ENCODE measurements around the gene COQ2. TPM values are rescaled to one million over a fixed set of nuclear protein-coding genes. Genes with fewer than 3 reads are reported as not detected.
"Not testable (repeated sequence)": the region's sequence is repeated elsewhere in the genome, so short reads cannot be mapped to it uniquely, and the experiment has no call there.

COQ2 gene
- total RNA-seq, 2 experiments from 2014 or later: 15.9 to 18.7 TPM

DNA sequence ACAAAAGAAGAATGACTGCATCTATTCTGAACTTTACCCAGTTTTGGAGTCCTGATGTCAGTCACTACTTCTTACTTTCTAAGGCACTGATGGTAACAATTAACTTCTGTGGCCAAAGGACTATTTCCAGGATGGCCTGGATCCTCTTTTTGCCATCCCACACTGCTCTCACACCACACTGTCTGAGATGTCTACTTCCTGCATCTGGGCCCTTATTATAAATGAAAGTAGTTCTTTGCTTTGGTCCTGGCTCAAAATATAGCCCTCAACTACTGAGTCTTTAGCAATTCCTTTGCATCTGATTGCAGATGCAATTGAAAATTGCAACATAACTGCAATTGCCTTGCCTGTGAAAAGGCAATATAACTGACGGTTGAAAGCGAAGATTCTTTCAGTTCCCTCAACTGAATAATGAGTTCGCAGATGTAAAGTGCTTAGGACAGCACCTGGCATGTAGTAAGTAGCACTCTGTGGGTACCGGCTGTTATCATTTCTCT lies 44.2 kb downstream of the COQ2 start:
- Mint-ChIP-seq H3K4me3 (no peak overlapping the region), H3K9me3 (peaks cover 4% of the 10 kb centered on the region), H3K36me3 (peaks cover 14% of the 10 kb centered on the region), H3K27ac (no peak overlapping the region), H3K27me3 (peaks cover 52% of the 10 kb centered on the region), H3K4me1 (ENCODE audit: low read depth) (peaks cover 22% of the 10 kb centered on the region)
- CTCF ChIA-PET: interaction anchor here (0.6 kb wide), 1 partner anchor 166 kb away, joined by 3 read pairs; no protein-coding TSS in a partner anchor
- POLR2A ChIA-PET: interaction anchor here (1.0 kb wide), 1 partner anchor 161 kb away, joined by 3 read pairs; no protein-coding TSS in a partner anchor
- intact Hi-C loops (cut with micrococcal nuclease): no loop called here
- no peak for DNase-seq

GRCh38 chr4:83238393-83239248 lies 46.0 kb downstream of the COQ2 start:
- peaks cover 7% of the 10 kb centered on the region for H3K36me3 Mint-ChIP-seq
- ChIA-PET CTCF (interaction anchor here (0.8 to 3.9 kb wide), 5 partner anchors 14 to 184 kb away, joined by 3 to 19 read pairs (median 4); no protein-coding TSS in a partner anchor), POLR2A (interaction anchor here (1.3 kb wide), 1 partner anchor 12 kb away, joined by 5 read pairs; no protein-coding TSS in a partner anchor)
- peaks cover 46% of the 10 kb centered on the region for H3K27me3 Mint-ChIP-seq
- H3K9me3 Mint-ChIP-seq: no peaks in the 10 kb centered on the region
- H3K27ac Mint-ChIP-seq: no peak overlapping the region
- no peak for DNase-seq
- H3K4me1 Mint-ChIP-seq (ENCODE audit: low read depth): peaks cover 33% of the 10 kb centered on the region
- intact Hi-C loops (cut with micrococcal nuclease): no loop called here
- no peak overlapping the region for H3K4me3 Mint-ChIP-seq

DNA sequence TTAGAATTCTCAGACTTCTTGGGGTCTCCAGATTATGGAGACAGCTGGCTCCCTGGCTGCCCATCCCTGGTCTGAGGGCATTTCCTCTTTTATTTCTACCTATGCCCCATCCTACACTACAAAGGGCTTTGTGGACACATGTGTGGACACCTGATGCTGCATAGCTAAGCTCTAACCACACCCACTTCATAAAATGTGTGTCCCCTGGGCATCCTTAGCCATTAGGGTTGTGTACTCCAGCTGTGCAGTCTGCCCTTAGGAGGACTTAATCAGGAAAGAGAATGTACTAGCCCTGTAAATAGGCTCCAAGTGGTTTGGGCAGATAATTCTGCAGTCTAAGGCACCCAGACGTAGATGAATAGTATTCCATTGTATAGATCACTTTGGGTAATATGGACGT lies 47.0 kb downstream of the COQ2 start:
- CTCF ChIA-PET: interaction anchor here (1.4 to 3.9 kb wide), 5 partner anchors 15 to 163 kb away, joined by 4 to 19 read pairs (median 12); no protein-coding TSS in a partner anchor
- intact Hi-C loops (cut with micrococcal nuclease): loop anchor here (2.0 kb wide), 1 partner anchor 39 kb away; no protein-coding TSS in a partner anchor

GRCh38 chr4:83235645-83236133 lies 48.9 kb downstream of the COQ2 start:
- intact Hi-C loops (cut with micrococcal nuclease): loop anchor here (1.0 to 2.0 kb wide), 6 partner anchors 16 to 330 kb away; no protein-coding TSS in a partner anchor

More for the DNA sequence above, 47.0 kb downstream of the COQ2 start:
- Mint-ChIP-seq H3K27me3 (peaks cover 41% of the 10 kb centered on the region), H3K9me3 (no peaks in the 10 kb centered on the region), H3K36me3 (peaks cover 3% of the 10 kb centered on the region), H3K4me1 (ENCODE audit: low read depth) (peaks cover 36% of the 10 kb centered on the region), H3K27ac (no peak overlapping the region), H3K4me3 (no peak overlapping the region)
- no peak for DNase-seq
- POLR2A ChIA-PET: interaction anchor here (1.3 kb wide), 1 partner anchor 13 kb away, joined by 5 read pairs; no protein-coding TSS in a partner anchor

DNA sequence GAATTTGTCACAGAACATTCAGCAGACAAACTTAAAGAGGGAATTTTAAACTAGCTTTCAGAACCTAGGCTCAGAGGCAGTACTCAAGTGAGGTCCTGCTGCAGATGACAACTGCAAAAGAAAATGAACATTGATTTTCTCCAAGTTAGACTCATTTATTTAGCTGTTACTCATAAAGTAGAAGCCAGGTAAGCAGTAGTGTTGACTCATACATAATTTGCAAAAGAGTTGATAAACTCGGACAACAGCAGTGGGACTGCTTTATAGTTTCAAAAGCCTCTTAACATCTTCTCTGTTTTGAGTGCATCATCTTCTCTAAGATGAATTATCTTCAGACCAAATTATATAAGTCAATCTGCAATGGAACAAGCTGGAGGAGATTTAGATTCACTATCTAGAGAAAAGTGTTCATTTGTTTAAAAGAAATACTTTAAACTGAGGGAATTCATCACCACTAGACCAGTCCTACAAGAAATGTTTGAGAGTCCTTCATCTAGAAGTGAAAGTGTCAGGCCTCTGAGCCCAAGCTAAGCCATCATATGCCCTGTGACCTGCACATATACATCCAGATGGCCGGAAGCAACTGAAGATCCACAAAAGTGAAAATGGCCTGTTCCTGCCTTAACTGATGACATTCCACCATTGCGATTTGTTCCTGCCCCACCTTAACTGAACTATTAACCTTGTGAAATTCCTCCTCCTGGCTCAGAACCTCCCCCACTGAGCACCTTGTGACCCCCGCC lies 49.5 kb downstream of the COQ2 start:
- intact Hi-C loops (cut with micrococcal nuclease): loop anchor here (1.0 to 5.0 kb wide), 6 partner anchors 16 to 330 kb away; no protein-coding TSS in a partner anchor
- Mint-ChIP-seq H3K27me3 (peaks cover 43% of the 10 kb centered on the region), H3K9me3 (no peaks in the 10 kb centered on the region), H3K36me3 (peaks cover 2% of the 10 kb centered on the region), H3K4me1 (ENCODE audit: low read depth) (peaks cover 47% of the 10 kb centered on the region), H3K27ac (peak overlapping the region; percentile 63), H3K4me3 (peak overlapping the region; percentile 57)
- no peak for DNase-seq
- ChIA-PET POLR2A (interaction anchor here (2.7 kb wide), 1 partner anchor 17 kb away, joined by 15 read pairs; no protein-coding TSS in a partner anchor), CTCF (interaction anchor here (1.0 to 2.9 kb wide), 7 partner anchors 17 to 161 kb away, joined by 3 to 19 read pairs (median 6); no protein-coding TSS in a partner anchor)

More at GRCh38 chr4:83235645-83236133, 48.9 kb downstream of the COQ2 start:
- H3K9me3 Mint-ChIP-seq, H3K36me3 Mint-ChIP-seq: not testable (repeated sequence)
- ChIA-PET POLR2A (interaction anchor here (2.7 kb wide), 1 partner anchor 17 kb away, joined by 15 read pairs; no protein-coding TSS in a partner anchor), CTCF (interaction anchor here (0.7 to 3.9 kb wide), 10 partner anchors 17 to 161 kb away, joined by 3 to 19 read pairs (median 8); no protein-coding TSS in a partner anchor)
- Mint-ChIP-seq H3K4me1 (ENCODE audit: low read depth) (peaks cover 53% of the 10 kb centered on the region), H3K27ac (peak overlapping the region; percentile 63), H3K4me3 (peak overlapping the region; percentile 57), H3K27me3 (peaks cover 48% of the 10 kb centered on the region)
- DNase-seq: peak; percentile 24

DNA sequence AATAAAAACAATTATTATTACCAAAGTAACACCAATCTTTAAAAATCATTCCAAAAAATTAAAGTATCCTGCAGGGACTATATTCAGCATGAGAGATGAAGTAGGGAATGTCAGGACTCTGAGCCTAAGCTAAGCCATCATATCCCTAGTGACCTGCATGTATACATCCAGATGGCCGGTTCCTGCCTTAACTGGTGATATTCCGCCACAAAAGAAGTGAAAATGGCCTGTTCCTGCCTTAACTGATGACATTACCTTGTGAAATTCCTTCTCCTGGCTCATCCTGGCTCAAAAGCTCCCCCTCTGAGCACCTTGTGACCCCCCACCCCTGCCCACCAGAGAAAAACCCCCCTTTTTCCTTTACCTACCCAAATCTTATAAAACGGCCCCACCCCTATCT lies 50.2 kb downstream of the COQ2 start:
- H3K4me1 Mint-ChIP-seq (ENCODE audit: low read depth): peaks cover 45% of the 10 kb centered on the region
- not testable (repeated sequence) for H3K27ac Mint-ChIP-seq, H3K4me3 Mint-ChIP-seq, DNase-seq, H3K36me3 Mint-ChIP-seq, H3K9me3 Mint-ChIP-seq
- CTCF ChIA-PET: interaction anchor here (1.0 to 1.4 kb wide), 2 partner anchors 16 to 19 kb away, joined by 3 read pairs; no protein-coding TSS in a partner anchor
- POLR2A ChIA-PET: interaction anchor here (2.7 kb wide), 1 partner anchor 16 kb away, joined by 15 read pairs; no protein-coding TSS in a partner anchor
- intact Hi-C loops (cut with micrococcal nuclease): loop anchor here (2.0 to 5.0 kb wide), 2 partner anchors 18 to 33 kb away; no protein-coding TSS in a partner anchor
- H3K27me3 Mint-ChIP-seq: peaks cover 41% of the 10 kb centered on the region

- POLR2A ChIA-PET: interaction anchor here (0.7 kb wide), 1 partner anchor 239 kb away, joined by 4 read pairs; no protein-coding TSS in a partner anchor
- Mint-ChIP-seq H3K27ac (no peak overlapping the region), H3K9me3 (no peaks in the 10 kb centered on the region), H3K4me1 (ENCODE audit: low read depth) (peaks cover 45% of the 10 kb centered on the region), H3K4me3 (no peak overlapping the region), H3K36me3 (no peaks in the 10 kb centered on the region), H3K27me3 (peaks cover 31% of the 10 kb centered on the region)
- intact Hi-C loops (cut with micrococcal nuclease): loop anchor here (5.0 kb wide), 1 partner anchor 35 kb away; no protein-coding TSS in a partner anchor
- no peak for DNase-seq
- CTCF ChIA-PET: no interaction called here
Observed at GRCh38 chr4:83232082-83232481, 52.5 kb downstream of the COQ2 start.

GRCh38 chr4:83231620-83232076 lies 53.0 kb downstream of the COQ2 start:
- Mint-ChIP-seq H3K9me3 (no peaks in the 10 kb centered on the region), H3K36me3 (no peaks in the 10 kb centered on the region), H3K27me3 (peaks cover 29% of the 10 kb centered on the region), H3K4me3 (no peak overlapping the region), H3K4me1 (ENCODE audit: low read depth) (peaks cover 43% of the 10 kb centered on the region), H3K27ac (peak overlapping the region; percentile 43)
- ChIA-PET CTCF (no interaction called here), POLR2A (interaction anchor here (0.7 kb wide), 1 partner anchor 239 kb away, joined by 4 read pairs; no protein-coding TSS in a partner anchor)
- intact Hi-C loops (cut with micrococcal nuclease): loop anchor here (1.0 to 5.0 kb wide), 2 partner anchors 12 to 36 kb away; no protein-coding TSS in a partner anchor
- DNase-seq: peak; percentile 51

GRCh38 chr4:83230928-83231327 lies 53.7 kb downstream of the COQ2 start:
- ChIA-PET POLR2A (no interaction called here), CTCF (no interaction called here)
- Mint-ChIP-seq H3K4me3 (no peak overlapping the region), H3K9me3 (no peaks in the 10 kb centered on the region), H3K4me1 (ENCODE audit: low read depth) (peaks cover 36% of the 10 kb centered on the region), H3K27ac (no peak overlapping the region), H3K27me3 (peaks cover 28% of the 10 kb centered on the region), H3K36me3 (no peaks in the 10 kb centered on the region)
- intact Hi-C loops (cut with micrococcal nuclease): loop anchor here (1.0 to 5.0 kb wide), 2 partner anchors 12 to 36 kb away; no protein-coding TSS in a partner anchor
- DNase-seq: no peak

DNA sequence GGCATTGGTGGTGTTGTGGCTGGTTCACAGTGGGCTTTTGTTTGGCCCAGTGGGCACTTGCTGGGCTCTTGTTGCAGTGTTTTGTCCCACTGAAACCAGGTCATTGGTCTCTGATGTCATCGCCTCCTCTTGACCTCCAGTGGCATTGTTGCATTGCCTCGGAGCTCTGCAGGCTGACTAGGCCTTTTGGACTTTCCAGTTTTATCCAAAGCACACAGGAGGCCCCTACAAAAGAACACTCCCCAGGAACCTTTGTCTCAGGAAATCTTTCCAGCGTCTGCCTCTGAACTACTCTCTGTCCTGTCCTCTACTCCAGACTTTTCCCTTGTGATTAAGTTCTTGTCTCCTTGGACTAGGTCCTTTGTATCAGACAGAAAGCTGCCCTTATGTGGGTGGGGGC lies 54.8 kb downstream of the COQ2 start:
- POLR2A ChIA-PET: no interaction called here
- peaks cover 31% of the 10 kb centered on the region for H3K27me3 Mint-ChIP-seq

DNA sequence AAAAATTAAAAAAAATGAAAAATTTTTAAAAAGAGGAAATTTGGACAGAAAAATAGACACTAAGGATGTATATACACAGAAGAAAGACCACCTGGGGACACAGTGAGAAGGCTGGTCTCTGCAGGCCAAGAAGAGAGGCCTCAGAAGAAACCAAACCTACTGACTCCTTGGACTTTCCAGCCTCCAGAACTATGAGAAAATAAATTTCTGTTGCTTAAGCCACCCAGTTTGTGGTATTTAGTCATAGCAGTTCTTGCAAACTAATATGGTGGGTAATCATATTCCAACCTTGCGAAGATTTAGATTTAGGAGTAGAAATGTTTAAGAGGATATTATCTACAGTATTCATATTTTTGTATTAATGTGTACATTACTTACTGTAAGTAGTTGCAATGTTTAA lies 56.4 kb downstream of the COQ2 start:
- POLR2A ChIA-PET: no interaction called here
- H3K9me3 Mint-ChIP-seq: no peaks in the 10 kb centered on the region
- peaks cover 3% of the 10 kb centered on the region for H3K36me3 Mint-ChIP-seq
- intact Hi-C loops (cut with micrococcal nuclease): no loop called here
- H3K4me1 Mint-ChIP-seq (ENCODE audit: low read depth): peaks cover 24% of the 10 kb centered on the region
- no peak overlapping the region for H3K27ac Mint-ChIP-seq
- no peak overlapping the region for H3K4me3 Mint-ChIP-seq
- CTCF ChIA-PET: no interaction called here
- DNase-seq: no peak
- H3K27me3 Mint-ChIP-seq: peaks cover 34% of the 10 kb centered on the region

More for the DNA sequence above, 54.8 kb downstream of the COQ2 start:
- Mint-ChIP-seq H3K27ac (no peak overlapping the region), H3K36me3 (peaks cover 3% of the 10 kb centered on the region), H3K9me3 (no peaks in the 10 kb centered on the region), H3K4me3 (no peak overlapping the region), H3K4me1 (ENCODE audit: low read depth) (peaks cover 27% of the 10 kb centered on the region)
- no peak for DNase-seq
- CTCF ChIA-PET: no interaction called here
- intact Hi-C loops (cut with micrococcal nuclease): loop anchor here (5.0 kb wide), 1 partner anchor 38 kb away; no protein-coding TSS in a partner anchor

All from activated CD4-positive, alpha-beta memory T cell treated with anti-CD3 and anti-CD28 coated beads for 36 hours (primary cell).